GM12801 (cell line): Measurements from ENCODE around the gene PF4V1.

Source experiments
- TF ChIP-seq, protein P1 (sequence below): IDR thresholded peaks from one replicate; pipeline ENCODE4 v1.5.1; 2011; ENCODE audit warnings: control low read depth; ENCODE audit not compliant: insufficient read length; ENCODE audit errors: extremely low read depth

PF4V1 gene

DNA sequence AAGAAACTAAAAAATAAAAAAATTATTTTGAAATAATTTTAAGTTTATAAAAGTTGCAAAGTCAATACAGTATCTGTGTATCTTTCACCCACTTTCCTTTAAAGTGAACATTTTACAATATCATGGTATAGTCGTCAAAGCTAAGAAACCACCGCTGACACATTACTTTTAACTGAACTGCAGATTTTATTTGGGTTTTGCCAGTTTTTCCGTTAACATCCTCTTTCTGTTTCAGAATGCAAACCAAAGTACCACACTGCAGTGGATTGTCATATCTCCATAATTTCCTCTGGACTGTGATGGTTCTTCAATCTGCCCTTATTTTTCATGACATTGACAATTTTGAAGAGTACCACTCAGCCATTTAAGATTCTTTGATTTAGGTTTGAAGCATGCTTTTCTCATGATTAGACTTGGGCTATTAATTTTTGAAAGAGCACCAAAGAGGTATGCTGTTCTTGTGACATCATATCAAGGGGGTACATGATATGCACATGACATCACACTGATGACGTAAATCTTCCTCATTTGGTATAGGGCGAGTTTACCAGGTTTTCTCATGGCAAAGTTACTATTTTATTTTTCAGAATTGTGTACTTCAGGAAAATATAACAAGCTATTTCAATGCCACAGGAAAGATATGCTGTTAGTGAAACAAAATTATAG, 12.5 kb downstream of the PF4V1 start:
- TF ChIP-seq, protein P1, sequence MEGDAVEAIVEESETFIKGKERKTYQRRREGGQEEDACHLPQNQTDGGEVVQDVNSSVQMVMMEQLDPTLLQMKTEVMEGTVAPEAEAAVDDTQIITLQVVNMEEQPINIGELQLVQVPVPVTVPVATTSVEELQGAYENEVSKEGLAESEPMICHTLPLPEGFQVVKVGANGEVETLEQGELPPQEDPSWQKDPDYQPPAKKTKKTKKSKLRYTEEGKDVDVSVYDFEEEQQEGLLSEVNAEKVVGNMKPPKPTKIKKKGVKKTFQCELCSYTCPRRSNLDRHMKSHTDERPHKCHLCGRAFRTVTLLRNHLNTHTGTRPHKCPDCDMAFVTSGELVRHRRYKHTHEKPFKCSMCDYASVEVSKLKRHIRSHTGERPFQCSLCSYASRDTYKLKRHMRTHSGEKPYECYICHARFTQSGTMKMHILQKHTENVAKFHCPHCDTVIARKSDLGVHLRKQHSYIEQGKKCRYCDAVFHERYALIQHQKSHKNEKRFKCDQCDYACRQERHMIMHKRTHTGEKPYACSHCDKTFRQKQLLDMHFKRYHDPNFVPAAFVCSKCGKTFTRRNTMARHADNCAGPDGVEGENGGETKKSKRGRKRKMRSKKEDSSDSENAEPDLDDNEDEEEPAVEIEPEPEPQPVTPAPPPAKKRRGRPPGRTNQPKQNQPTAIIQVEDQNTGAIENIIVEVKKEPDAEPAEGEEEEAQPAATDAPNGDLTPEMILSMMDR = no peak

DNA sequence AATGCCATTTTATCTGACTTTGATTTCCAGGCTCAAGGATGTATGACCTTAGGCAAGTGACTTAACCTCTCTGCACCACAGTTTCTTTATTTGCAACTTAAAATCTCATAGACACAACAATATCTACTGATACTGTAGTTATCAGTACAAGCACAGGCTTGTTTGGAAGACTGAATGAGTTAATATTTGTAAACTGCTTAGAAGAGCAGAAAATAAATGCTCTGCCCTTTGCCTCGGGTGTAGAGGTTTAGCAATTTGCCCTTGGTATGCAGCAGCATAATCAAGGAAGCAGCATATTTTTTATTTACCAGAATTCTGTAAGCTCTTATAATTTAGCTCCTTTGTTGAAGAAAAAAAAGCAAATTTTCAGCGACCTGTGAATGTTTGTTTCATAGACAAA, 13.2 kb downstream of the PF4V1 start:
- TF ChIP-seq, protein P1 = no peak

DNA sequence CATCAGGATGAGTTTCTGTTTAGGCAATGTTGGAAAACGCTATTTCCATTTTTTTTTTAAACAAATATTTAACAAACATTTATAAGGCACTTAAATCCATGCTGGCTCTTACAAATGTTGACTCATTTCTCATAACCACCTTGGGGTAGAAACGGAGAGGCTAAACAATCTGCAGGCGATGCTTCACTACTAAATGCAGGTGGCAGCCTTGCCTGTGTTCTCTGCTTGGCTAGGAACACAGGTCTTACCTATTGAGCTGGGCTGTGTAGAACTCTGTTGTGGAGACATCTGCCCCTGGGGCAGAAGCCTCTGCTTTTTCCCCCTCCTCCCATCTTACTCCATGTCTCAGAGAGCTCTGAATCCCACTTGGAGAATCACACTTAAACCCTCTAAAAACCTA, 14.7 kb downstream of the PF4V1 start:
- TF ChIP-seq, protein P1 = no peak

DNA sequence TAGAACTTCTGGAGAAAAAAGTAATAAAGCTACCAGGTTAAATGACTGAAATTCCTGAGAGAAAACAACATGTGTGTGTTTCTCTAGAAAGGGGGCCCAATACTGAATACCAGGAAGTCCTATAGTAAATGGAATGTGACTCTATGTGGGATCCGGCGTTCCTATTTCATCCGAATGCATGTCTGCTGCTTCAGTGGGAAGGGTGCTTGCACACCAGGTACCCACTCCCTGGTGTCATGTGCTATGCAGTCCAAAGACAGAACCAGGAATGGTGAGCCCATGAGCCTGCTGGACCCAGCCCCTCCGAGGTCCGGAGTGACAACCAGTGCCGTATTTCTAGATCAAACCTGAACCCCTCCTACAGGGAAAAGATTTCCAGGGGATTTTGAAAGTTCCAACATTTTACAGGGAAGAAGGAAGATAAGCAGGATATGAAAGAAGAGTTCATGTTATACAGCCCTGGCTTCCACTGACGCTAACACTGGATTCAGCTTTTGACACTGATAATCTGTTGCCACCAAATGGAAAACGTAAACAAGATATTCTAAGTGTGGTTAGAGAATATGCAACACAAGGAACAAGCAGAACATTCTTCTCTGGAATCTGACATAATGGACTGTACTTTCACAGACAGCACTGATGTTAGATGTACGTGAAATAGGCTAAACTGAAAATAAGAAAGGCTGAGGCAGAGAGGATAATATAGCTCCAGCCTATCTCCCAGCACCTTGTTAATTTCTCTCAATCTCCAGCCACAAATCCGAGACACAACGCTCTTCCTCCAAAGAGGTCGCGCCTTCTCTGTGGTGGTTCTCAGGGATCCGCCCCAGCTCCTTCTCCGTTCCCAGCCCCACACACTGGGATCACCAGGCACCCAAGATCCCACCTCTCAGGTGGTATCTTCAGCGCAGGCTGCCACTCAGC, 15.4 kb downstream of the PF4V1 start:
- TF ChIP-seq, protein P1 = no peak

DNA sequence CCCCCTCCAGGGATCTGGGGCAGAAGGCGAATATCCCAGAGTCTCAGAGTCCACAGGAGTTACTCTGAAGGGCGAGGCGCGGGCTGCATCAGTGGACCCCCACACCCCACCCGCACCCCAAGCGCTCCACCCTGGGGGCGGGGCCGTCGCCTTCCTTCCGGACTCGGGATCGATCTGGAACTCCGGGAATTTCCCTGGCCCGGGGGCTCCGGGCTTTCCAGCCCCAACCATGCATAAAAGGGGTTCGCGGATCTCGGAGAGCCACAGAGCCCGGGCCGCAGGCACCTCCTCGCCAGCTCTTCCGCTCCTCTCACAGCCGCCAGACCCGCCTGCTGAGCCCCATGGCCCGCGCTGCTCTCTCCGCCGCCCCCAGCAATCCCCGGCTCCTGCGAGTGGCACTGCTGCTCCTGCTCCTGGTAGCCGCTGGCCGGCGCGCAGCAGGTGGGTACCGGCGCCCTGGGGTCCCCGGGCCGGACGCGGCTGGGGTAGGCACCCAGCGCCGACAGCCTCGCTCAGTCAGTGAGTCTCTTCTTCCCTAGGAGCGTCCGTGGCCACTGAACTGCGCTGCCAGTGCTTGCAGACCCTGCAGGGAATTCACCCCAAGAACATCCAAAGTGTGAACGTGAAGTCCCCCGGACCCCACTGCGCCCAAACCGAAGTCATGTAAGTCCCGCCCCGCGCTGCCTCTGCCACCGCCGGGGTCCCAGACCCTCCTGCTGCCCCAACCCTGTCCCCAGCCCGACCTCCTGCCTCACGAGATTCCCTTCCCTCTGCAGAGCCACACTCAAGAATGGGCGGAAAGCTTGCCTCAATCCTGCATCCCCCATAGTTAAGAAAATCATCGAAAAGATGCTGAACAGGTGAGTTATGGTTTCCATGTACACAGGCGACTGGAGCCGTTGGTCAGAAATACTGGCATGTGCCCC, 16.3 kb downstream of the PF4V1 start, which contains the start of gene CXCL1:
TSS of gene CXCL1 (plus strand) at position 264 of the 926 bp plus-strand sequence. CDS start at position 342, 78 bp downstream.
- TF ChIP-seq, protein P1 = no peak

DNA sequence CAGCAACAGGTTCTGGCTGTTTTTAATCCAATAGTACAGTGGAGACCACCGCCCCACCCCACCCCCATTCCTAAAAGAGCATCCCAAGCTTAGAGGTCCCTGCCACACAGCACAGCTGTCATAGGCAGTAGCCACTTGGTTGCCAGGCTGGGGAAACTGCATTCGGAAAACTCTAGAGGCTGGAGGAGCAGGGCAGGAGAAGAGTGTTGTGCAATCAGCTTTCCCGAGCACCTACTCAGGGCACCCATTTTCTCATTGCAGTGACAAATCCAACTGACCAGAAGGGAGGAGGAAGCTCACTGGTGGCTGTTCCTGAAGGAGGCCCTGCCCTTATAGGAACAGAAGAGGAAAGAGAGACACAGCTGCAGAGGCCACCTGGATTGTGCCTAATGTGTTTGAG, 17.2 kb downstream of the PF4V1 start:
- TF ChIP-seq, protein P1 = no peak
